Stimulated activated effector memory CD8-positive, alpha-beta T cell treated with anti-CD3 and anti-CD28 coated beads, Interleukin-12 subunit alpha, Interleukin-12 subunit beta, amount 100 ng/mL, for 72 hours (primary cell): Measurements from ENCODE around the gene LSMEM2.

Experiments
- ATAC-seq: fragments of 150-1000 bp; cut with Tn5 transposase; 2 replicates; pipeline ENCODE4 v1.10.0; 2021
- DNase-seq, 2 donors: peaks; one replicate each; pipeline ENCODE4 v3.0.0; 2021 to 2022; ENCODE audit warnings: low spot score in 2 of 2
- H3K27ac Mint-ChIP-seq: one replicate; pipeline ENCODE4 v1.8.0; 2022; ENCODE audit warnings: mild to moderate bottlenecking, mixed read lengths
- H3K36me3 Mint-ChIP-seq: one replicate; pipeline ENCODE4 v1.8.0; 2022; ENCODE audit warnings: mild to moderate bottlenecking, mixed read lengths
- H3K4me1 Mint-ChIP-seq: one replicate; pipeline ENCODE4 v1.8.0; 2022; ENCODE audit warnings: mixed read lengths
- H3K4me3 Mint-ChIP-seq: one replicate; pipeline ENCODE4 v1.8.0; 2022; ENCODE audit warnings: mild to moderate bottlenecking, mixed read lengths
- H3K9me3 Mint-ChIP-seq: one replicate; pipeline ENCODE4 v1.8.0; 2022; ENCODE audit warnings: mixed read lengths

LSMEM2 gene

GRCh38 chr3:50278880-50279224 lies at the start of gene LSMEM2:
Gene LSMEM2 (plus strand): TSS chr3:50279087. CDS start chr3:50279114, 27 bp downstream.
- Mint-ChIP-seq H3K27ac (peak within 1 kb of the TSS; percentile 18), H3K36me3 (peaks cover 6% of the 10 kb centered on the region), H3K9me3 (no peaks in the 10 kb centered on the region), H3K4me1 (peaks cover 24% of the 10 kb centered on the region), H3K4me3 (no peak within 1 kb of the TSS)
- no peak for DNase-seq
- ATAC-seq = no peak

DNA sequence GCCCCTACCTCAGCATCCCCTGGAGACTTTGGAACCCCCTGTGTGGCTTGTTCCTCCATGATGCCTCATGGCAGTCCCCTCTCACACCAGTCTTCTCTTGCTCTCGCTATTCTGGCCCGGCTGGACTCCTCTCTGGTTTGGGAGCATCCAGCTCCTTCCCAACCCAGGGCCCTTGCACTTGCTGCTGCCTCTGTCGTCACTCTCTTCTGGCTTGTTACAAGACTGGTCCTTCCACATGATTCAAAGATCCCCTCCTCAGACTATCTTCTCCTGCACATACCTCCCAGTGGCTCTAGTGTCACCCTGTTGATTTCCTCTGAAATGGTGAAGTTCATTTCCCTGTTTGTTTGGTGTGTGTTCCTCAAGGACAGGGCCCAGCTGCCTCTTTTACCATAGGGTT lies 49.4 kb upstream of the LSMEM2 start:
- Mint-ChIP-seq H3K36me3 (peaks cover 10% of the 10 kb centered on the region), H3K27ac (peak overlapping the region; percentile 30), H3K9me3 (no peaks in the 10 kb centered on the region), H3K4me1 (peaks cover 58% of the 10 kb centered on the region), H3K4me3 (peak overlapping the region; percentile 16)
- DNase-seq (no peak), ATAC-seq (no peak)

GRCh38 chr3:50230104-50230793 lies 48.6 kb upstream of the LSMEM2 start:
- Mint-ChIP-seq H3K27ac (peak overlapping the region; percentile 30), H3K4me3 (no peak overlapping the region), H3K36me3 (peaks cover 10% of the 10 kb centered on the region), H3K9me3 (no peaks in the 10 kb centered on the region), H3K4me1 (peaks cover 58% of the 10 kb centered on the region)
- no peak for ATAC-seq
- no peak for DNase-seq

DNA sequence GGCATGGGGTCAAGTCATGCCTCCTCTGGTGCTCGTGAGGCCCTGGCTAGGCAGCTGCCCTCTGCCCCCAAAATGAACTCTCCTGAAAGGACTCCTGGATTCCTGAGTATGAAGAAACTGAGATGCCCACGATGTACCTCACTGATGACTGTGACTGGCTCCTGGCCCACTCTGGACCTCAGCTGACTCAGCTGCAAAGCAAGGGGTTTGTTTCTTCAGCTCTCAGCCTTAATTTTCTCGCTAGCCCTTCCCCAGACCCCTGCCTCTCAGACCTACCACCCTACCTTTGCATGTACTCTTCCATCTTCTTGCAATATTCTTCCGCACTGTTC lies 48.1 kb upstream of the LSMEM2 start:
- Mint-ChIP-seq H3K4me1 (peaks cover 58% of the 10 kb centered on the region), H3K36me3 (peaks cover 10% of the 10 kb centered on the region), H3K9me3 (no peaks in the 10 kb centered on the region), H3K27ac (no peak overlapping the region), H3K4me3 (no peak overlapping the region)
- DNase-seq (no peak), ATAC-seq (no peak)

DNA sequence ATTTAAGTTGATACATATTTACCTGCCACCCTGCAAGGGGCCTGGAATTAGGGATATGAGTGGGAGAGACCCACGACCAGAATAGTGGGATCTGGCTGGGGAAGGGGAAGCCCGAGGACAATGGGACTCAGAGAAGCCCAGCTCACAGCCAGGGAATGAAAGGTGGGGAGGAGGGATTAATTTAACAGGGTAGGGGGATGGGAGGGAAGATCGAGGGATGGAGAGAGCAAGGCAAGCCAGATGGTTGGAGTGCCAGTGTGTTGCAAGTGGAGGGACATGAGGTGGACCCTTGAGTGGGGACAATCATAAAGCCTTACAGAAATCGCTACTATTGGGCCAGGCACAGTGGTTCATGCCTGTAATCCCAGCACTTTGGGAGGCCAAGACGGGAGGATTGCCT lies 47.3 kb upstream of the LSMEM2 start:
- DNase-seq = no peak
- peaks cover 8% of the 10 kb centered on the region for H3K36me3 Mint-ChIP-seq
- peaks cover 53% of the 10 kb centered on the region for H3K4me1 Mint-ChIP-seq
- no peaks in the 10 kb centered on the region for H3K9me3 Mint-ChIP-seq
- no peak for ATAC-seq
- no peak overlapping the region for H3K27ac Mint-ChIP-seq
- H3K4me3 Mint-ChIP-seq = no peak overlapping the region

GRCh38 chr3:50232303-50232702 lies 46.6 kb upstream of the LSMEM2 start:
- no peak overlapping the region for H3K27ac Mint-ChIP-seq
- no peaks in the 10 kb centered on the region for H3K9me3 Mint-ChIP-seq
- no peak overlapping the region for H3K4me3 Mint-ChIP-seq
- peaks cover 11% of the 10 kb centered on the region for H3K36me3 Mint-ChIP-seq
- ATAC-seq (no peak), DNase-seq (no peak)
- peaks cover 52% of the 10 kb centered on the region for H3K4me1 Mint-ChIP-seq

DNA sequence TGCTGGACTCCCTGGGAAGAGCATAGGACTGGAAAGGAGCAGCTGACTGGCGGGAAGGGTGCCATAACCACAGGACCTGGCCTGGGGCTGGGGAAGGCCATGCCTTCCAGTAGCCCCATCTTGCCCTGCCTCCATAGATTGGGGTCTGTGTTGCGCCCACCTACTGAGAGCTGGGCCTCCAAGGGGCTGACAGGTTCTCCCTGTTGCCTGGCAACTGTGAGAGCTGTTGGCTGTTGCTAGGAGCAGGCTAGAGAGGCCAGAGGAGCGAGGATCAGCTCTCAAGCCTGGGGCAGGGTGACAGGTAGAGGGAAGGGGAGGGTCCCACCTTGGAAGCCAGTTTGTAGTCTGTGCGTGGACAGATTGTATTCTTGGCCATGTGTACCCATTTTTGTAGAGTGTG lies 45.7 kb upstream of the LSMEM2 start:
- Mint-ChIP-seq H3K9me3 (no peaks in the 10 kb centered on the region), H3K27ac (peak overlapping the region; percentile 76), H3K4me1 (peaks cover 50% of the 10 kb centered on the region), H3K4me3 (no peak overlapping the region), H3K36me3 (peaks cover 20% of the 10 kb centered on the region)
- no peak for ATAC-seq
- no peak for DNase-seq

- ATAC-seq = peak; percentile 94
- peaks cover 58% of the 10 kb centered on the region for H3K4me1 Mint-ChIP-seq
- DNase-seq = peak; percentile 91 to 98
Observed at GRCh38 chr3:50235716-50236483, 43.0 kb upstream of the LSMEM2 start, which contains the start of gene GNAI2. Gene GNAI2 (plus strand): TSS chr3:50236204. CDS start chr3:50236336, 132 bp downstream.

DNA sequence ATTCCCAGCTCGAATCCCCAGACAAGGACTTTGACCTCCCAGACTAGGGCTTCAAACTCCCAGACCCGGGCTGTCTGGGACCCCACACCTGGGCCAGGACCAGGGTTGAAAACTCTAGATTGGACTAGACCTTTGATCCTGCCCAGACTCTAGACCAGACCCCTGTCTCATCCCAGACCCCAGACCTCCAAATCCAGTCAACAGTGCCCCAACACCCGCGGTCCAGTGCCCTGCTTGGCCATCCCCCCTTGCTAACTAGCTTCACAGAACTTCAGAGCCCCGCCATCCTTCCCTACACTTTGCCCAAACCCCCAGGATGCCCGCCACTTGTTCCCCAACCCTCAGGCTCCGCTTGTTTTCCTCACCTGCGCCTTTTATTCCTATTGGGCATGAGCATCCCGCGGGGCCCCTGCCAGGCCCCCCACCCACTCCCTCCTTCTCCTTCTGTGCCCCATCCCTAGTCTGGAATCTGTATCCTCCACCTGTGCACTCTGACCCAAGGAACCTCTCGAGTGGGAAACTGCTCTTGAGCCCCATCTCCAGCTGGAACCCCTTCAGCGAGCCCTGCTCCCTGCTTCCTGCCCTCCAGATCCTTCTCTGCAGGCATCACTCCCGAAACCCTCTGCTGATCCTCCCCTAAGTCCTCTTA lies 42.3 kb upstream of the LSMEM2 start:
- Mint-ChIP-seq H3K9me3 (no peaks in the 10 kb centered on the region), H3K36me3 (peaks cover 53% of the 10 kb centered on the region), H3K4me1 (peaks cover 65% of the 10 kb centered on the region), H3K4me3 (peak overlapping the region; percentile 99), H3K27ac (peak overlapping the region; percentile 94)
- DNase-seq = no peak
- ATAC-seq = no peak

More at GRCh38 chr3:50235716-50236483, 43.0 kb upstream of the LSMEM2 start, which contains the start of gene GNAI2:
- Mint-ChIP-seq H3K36me3 (peaks cover 46% of the 10 kb centered on the region), H3K9me3 (no peaks in the 10 kb centered on the region), H3K4me3 (peak within 1 kb of the TSS; percentile 99), H3K27ac (peak within 1 kb of the TSS; percentile 94)

DNA sequence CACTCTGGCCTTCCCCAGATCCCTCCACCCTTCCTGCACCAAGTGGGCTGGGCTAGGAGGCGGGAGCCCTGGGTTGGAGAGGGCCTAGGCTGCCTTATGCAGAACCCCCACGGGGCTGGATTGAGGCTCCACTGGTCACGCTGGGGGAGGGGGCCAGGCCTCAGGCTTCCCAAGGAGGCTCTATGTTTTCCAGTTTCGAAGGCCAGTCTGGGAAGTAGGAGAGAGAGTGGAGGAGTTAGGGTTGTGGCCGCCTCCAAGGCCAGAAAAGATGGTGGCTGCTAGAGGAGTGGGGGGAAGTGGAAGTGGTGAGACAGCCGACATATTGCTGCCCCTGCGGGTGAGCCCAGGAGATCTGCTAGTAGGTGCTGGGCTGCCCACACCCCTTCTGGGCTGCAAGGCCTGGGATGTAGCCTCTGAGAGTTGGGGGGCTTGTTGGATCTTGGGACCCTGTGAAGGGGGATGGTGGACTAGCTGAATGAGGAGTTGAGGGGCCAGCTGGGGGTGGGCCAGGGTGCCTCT lies 41.7 kb upstream of the LSMEM2 start:
- H3K27ac Mint-ChIP-seq = peak overlapping the region; percentile 94
- ATAC-seq = no peak
- H3K4me3 Mint-ChIP-seq = peak overlapping the region; percentile 99
- H3K4me1 Mint-ChIP-seq = peaks cover 71% of the 10 kb centered on the region
- no peaks in the 10 kb centered on the region for H3K9me3 Mint-ChIP-seq
- DNase-seq = peak in 1 of 2 donors; percentile 76
- peaks cover 59% of the 10 kb centered on the region for H3K36me3 Mint-ChIP-seq

GRCh38 chr3:50237754-50238548 lies 40.9 kb upstream of the LSMEM2 start:
- H3K27ac Mint-ChIP-seq = peak overlapping the region; percentile 94
- no peaks in the 10 kb centered on the region for H3K9me3 Mint-ChIP-seq

GRCh38 chr3:50238549-50239026 lies 40.3 kb upstream of the LSMEM2 start:
- Mint-ChIP-seq H3K27ac (peak overlapping the region; percentile 94), H3K36me3 (peaks cover 70% of the 10 kb centered on the region), H3K4me1 (peaks cover 72% of the 10 kb centered on the region), H3K9me3 (no peaks in the 10 kb centered on the region), H3K4me3 (peak overlapping the region; percentile 99)
- ATAC-seq (no peak), DNase-seq (no peak)

More at GRCh38 chr3:50237754-50238548, 40.9 kb upstream of the LSMEM2 start:
- DNase-seq (peak; percentile 69 to 88), ATAC-seq (peak; percentile 68)
- Mint-ChIP-seq H3K36me3 (peaks cover 66% of the 10 kb centered on the region), H3K4me3 (peak overlapping the region; percentile 99), H3K4me1 (peaks cover 74% of the 10 kb centered on the region)

DNA sequence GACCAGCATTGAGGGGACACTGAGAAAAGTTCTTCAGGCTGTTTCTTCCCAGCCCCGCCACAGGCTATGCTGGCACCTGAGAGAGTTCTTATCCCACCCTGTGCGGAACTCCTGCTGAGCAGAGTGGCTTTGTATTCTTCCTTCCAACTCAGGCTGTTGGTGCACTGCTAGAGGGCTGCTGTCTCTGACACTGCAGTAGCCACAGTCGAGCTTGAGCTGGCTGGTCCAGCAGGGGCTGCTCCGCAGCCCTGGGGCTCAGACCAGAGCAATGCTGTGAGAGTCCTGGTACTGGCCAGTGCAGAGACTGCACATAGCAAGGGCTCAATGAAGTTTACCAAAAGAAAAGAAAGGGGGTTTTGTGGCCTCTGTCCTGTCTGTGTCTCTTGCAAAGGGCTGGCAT lies 39.2 kb upstream of the LSMEM2 start:
- peaks cover 81% of the 10 kb centered on the region for H3K4me1 Mint-ChIP-seq
- no peak for DNase-seq
- ATAC-seq = no peak
- no peaks in the 10 kb centered on the region for H3K9me3 Mint-ChIP-seq
- peak overlapping the region; percentile 99 for H3K4me3 Mint-ChIP-seq
- H3K27ac Mint-ChIP-seq = peak overlapping the region; percentile 94
- H3K36me3 Mint-ChIP-seq = peaks cover 81% of the 10 kb centered on the region

- H3K9me3 Mint-ChIP-seq = no peaks in the 10 kb centered on the region
- H3K27ac Mint-ChIP-seq = peak overlapping the region; percentile 94
- DNase-seq (no peak), ATAC-seq (no peak)
- H3K36me3 Mint-ChIP-seq = peaks cover 96% of the 10 kb centered on the region
- peak overlapping the region; percentile 76 for H3K4me3 Mint-ChIP-seq
- H3K4me1 Mint-ChIP-seq = peaks cover 86% of the 10 kb centered on the region
Observed at GRCh38 chr3:50241163-50241562, 37.7 kb upstream of the LSMEM2 start.
